Activated T-helper 1 cell treated with anti-CD3 and anti-CD28 coated beads, Interleukin-2, amount 50 U/mL, for 16 hours (primary cell): ENCODE measurements around the gene CR1.
"Not testable (repeated sequence)": the region's sequence is repeated elsewhere in the genome, so short reads cannot be mapped to it uniquely, and the experiment has no call there.

Source experiments
- DNase-seq, 2 donors: peaks; one replicate each; pipeline ENCODE4 v3.0.0-alpha.2; 2020; ENCODE audit warnings: low read depth in 1 of 2, low spot score in 1 of 2

Gene CR1

GRCh38 chr1:207495801-207496792 lies at the start of gene CR1:
Gene CR1, plus strand, starts transcription at chr1:207496157. Its CDS starts 111 bp downstream, at chr1:207496268.
- no peak for DNase-seq

- no peak for DNase-seq
These were observed 42.3 kb upstream of the CR1 start for GRCh38 chr1:207453710-207454045.

- no peak for DNase-seq
These were observed 41.7 kb upstream of the CR1 start, which contains the start of gene CR2 for GRCh38 chr1:207454046-207454964. Gene CR2, plus strand, starts transcription at chr1:207454328. Its CDS starts 91 bp downstream, at chr1:207454419.

GRCh38 chr1:207455183-207455754 lies 40.7 kb upstream of the CR1 start:
- DNase-seq = no peak

GRCh38 chr1:207458414-207458813 lies 37.5 kb upstream of the CR1 start:
- no peak for DNase-seq

- no peak for DNase-seq
These were observed 36.9 kb upstream of the CR1 start for GRCh38 chr1:207459008-207459407.

GRCh38 chr1:207461649-207462048 lies 34.3 kb upstream of the CR1 start:
- no peak for DNase-seq

- DNase-seq = no peak
These were observed 33.4 kb upstream of the CR1 start for GRCh38 chr1:207462535-207462934.

GRCh38 chr1:207463021-207463420 lies 32.9 kb upstream of the CR1 start:
- DNase-seq = no peak

- no peak for DNase-seq
These were observed 32.4 kb upstream of the CR1 start for GRCh38 chr1:207463571-207463970.

- no peak for DNase-seq
These were observed 25.0 kb upstream of the CR1 start for GRCh38 chr1:207470927-207471326.

GRCh38 chr1:207474210-207474609 lies 21.7 kb upstream of the CR1 start:
- DNase-seq = no peak

- no peak for DNase-seq
These were observed 9.8 kb upstream of the CR1 start for GRCh38 chr1:207486198-207486597.

GRCh38 chr1:207487636-207488035 lies 8.3 kb upstream of the CR1 start:
- DNase-seq = no peak

GRCh38 chr1:207493212-207493611 lies 2.7 kb upstream of the CR1 start:
- DNase-seq = no peak

GRCh38 chr1:207494171-207494570 lies 1.8 kb upstream of the CR1 start:
- DNase-seq = no peak

GRCh38 chr1:207495281-207495680 lies 676 bp upstream of the CR1 start:
- not testable (repeated sequence) for DNase-seq

- DNase-seq = no peak
These were observed 2.0 kb downstream of the CR1 start for GRCh38 chr1:207497941-207498340.

- peak; percentile 15 to 30 for DNase-seq
These were observed 3.6 kb downstream of the CR1 start for GRCh38 chr1:207499573-207499972.

- DNase-seq = no peak
These were observed 4.3 kb downstream of the CR1 start for GRCh38 chr1:207500306-207500705.

- no peak for DNase-seq
These were observed 5.1 kb downstream of the CR1 start for GRCh38 chr1:207501071-207501470.
